Stomach (tissue), 9 donors: Measurements from ENCODE around the gene CRADD. TPM values are rescaled to one million over a fixed set of nuclear protein-coding genes. Genes with fewer than 3 reads are reported as not detected.

ENCODE experiments used
- DNase-seq, 2 donors: peaks; one replicate each; pipeline versions ENCODE4 v3.0.0 to v3.0.0-alpha.2; 2013 to 2019
- H3K27ac ChIP-seq, 5 donors: fragments of 200-600 bp in 4 of 5; sonication (generic) in 4 of 5; one replicate each; pipeline ENCODE4 v1.5.1; 2013 to 2019; ENCODE audit warnings: mild to moderate bottlenecking in 1 of 5, moderate library complexity in 1 of 5
- H3K27me3 ChIP-seq, 3 donors: fragments of 200-600 bp; sonication (generic); one replicate each; pipeline ENCODE4 v1.5.1; 2017 to 2019; ENCODE audit warnings: mixed run types in 1 of 3
- H3K36me3 ChIP-seq, 4 donors: fragments of 200-600 bp; sonication (generic); 1 replicate in 3 of 4; 2 replicates in 1 of 4; pipeline ENCODE4 v1.5.1; 2016 to 2019
- H3K4me1 ChIP-seq, 4 donors: fragments of 200-600 bp; sonication (generic); one replicate each; pipeline ENCODE4 v1.5.1; 2016 to 2019
- H3K4me3 ChIP-seq, 4 donors: fragments of 200-600 bp; sonication (generic) in 3 of 4; one replicate each; pipeline ENCODE4 v1.5.1; 2016 to 2019; ENCODE audit warnings: mild to moderate bottlenecking in 1 of 4
- H3K9me3 ChIP-seq, 4 donors: fragments of 200-600 bp; sonication (generic); one replicate each; pipeline ENCODE4 v1.5.1; 2016 to 2019
- EP300 ChIP-seq: sonication (generic); formaldehyde crosslinking; IDR thresholded peaks from one replicate; pipeline ENCODE4 v1.6.1; 2017; ENCODE audit warnings: antibody characterized with exemption
- POLR2A ChIP-seq, 4 donors: fragments of 450-650 bp; IDR thresholded peaks; one replicate each; pipeline ENCODE4 v1.6.1; 2016; ENCODE audit warnings: antibody characterized with exemption in 4 of 4, control low read depth in 2 of 4, mild to moderate bottlenecking in 1 of 4, moderate library complexity in 1 of 4
- POLR2AphosphoS5 ChIP-seq, 3 donors: sonication (generic); formaldehyde crosslinking; IDR thresholded peaks; one replicate each; pipeline ENCODE4 v1.6.1; 2016; ENCODE audit warnings: antibody characterized with exemption in 3 of 3
- WGBS, 5 donors: extraction: QIAGEN DNeasy Blood & Tissue Kit in 3 of 5; methylation state at CpG; one replicate each; pipeline versions ENCODE4 v1.1.5 to v1.1.7; 2013 to 2018; 5-methylcytosine and 5-hydroxymethylcytosine counted together
- intact Hi-C: fragments of 100-400 bp; cut with DNase I; formaldehyde crosslinking; loops from one replicate; pipeline ENCODE4 v1.15.1; 2023; ENCODE audit warnings: low total_unique reads
- polyA plus RNA-seq, 3 donors: library from polyadenylated mRNA; stranded (reverse); fragments of 200-250 nt; gene quantifications; one replicate each; pipeline ENCODE4 v1.2.3, GENCODE V29; 2013
- total RNA-seq, 5 donors: library from RNA; depleted of rRNA; stranded (reverse); fragments of >200 nt; gene quantifications; one replicate each; pipeline versions ENCODE4 v1.1.0 to v1.2.3, GENCODE V29; 2014 to 2016
- TF ChIP-seq, protein P1 (sequence below), 7 experiments: fragments of 450-650 bp in 4 of 7; fragments of 200-600 bp in 3 of 7; sonication (generic) in 3 of 7; IDR thresholded peaks; one replicate each; pipeline ENCODE4 v1.5.1; 2016 to 2019; ENCODE audit warnings: antibody characterized with exemption in 7 of 7, control low read depth in 2 of 7, mild to moderate bottlenecking in 1 of 7
- donor health status: healthy with polysubstance abuse.
- donor health status: Bipolar disorder and iron deficiency.
- donor health status: healthy.

The CRADD gene
- total and polyA plus RNA-seq, 8 donors, result 2.3 to 30.9 (median 17.1) TPM

DNA sequence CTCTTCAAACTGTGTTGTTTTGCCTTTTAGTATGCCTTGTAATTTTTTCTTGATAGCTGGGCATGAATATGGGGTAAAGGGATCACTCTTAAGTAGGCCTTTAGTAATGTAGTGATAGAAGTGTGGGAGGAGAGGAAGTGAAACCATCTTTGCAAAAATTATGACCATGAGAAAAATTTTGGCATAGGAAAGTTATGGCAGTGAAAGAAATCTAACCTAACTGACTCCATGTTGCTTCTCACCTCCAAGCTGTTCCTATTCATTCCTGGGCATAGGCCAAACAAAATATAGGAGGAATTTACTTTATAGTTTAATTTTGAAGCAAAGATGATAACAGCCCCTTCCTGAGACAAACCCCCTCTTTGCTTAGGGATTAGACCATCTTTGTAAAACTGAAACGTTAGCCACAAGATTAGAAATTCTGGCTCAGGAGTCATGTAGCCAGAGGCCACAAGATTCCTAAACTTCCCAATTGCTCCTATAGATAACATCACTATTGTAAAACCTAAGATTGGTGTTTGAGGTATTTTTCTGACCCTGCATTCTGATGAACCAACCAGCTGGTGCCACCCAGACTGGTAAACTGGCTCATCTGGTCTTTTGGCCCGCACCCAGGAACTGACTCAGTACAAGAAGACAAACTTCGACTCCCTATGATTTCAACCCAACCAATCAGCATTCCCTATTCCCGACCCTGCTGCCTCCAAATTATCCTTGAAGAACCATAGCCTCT lies 45.8 kb downstream of the CRADD start:
- TF ChIP-seq, protein P1, sequence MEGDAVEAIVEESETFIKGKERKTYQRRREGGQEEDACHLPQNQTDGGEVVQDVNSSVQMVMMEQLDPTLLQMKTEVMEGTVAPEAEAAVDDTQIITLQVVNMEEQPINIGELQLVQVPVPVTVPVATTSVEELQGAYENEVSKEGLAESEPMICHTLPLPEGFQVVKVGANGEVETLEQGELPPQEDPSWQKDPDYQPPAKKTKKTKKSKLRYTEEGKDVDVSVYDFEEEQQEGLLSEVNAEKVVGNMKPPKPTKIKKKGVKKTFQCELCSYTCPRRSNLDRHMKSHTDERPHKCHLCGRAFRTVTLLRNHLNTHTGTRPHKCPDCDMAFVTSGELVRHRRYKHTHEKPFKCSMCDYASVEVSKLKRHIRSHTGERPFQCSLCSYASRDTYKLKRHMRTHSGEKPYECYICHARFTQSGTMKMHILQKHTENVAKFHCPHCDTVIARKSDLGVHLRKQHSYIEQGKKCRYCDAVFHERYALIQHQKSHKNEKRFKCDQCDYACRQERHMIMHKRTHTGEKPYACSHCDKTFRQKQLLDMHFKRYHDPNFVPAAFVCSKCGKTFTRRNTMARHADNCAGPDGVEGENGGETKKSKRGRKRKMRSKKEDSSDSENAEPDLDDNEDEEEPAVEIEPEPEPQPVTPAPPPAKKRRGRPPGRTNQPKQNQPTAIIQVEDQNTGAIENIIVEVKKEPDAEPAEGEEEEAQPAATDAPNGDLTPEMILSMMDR (IDR thresholded peaks at IDR 0.05), result no peak
- TF ChIP-seq EP300 (no peak), POLR2AphosphoS5 (IDR thresholded peaks at IDR 0.05) (no peak), POLR2A (IDR thresholded peaks at IDR 0.05) (no peak)
- WGBS, 5 donors, result 71 to 78% (median 77%) methylated on average over 4 of the region's 4 CpGs
- no peaks in the 10 kb centered on the region for H3K36me3 ChIP-seq

DNA sequence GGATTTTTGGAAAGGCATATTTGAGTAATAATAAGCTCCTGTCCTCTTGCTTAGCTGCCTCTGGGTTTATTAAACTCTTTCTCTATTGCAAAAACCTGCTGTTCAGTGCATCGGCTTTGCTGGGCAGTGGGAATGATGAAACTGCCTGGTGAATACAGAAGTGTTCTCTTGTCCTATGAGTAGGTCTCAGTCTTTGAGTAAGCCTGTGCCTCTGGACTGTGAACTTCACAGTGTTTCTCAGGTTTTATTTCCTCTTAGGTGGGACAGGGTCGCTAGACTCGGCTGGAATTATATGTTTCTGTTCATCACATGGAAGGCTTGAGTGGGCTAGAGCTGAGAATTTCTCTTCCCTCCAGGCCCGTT lies 46.4 kb downstream of the CRADD start:
- Histone ChIP-seq H3K36me3 (no peaks in the 10 kb centered on the region), H3K4me1 (peaks cover 7 to 24% (median 10%) of the 10 kb centered on the region in 4 donors), H3K9me3 (peaks cover 0 to 8% (median 0%) of the 10 kb centered on the region in 4 donors), H3K27me3 (no peaks in the 10 kb centered on the region), H3K27ac (no peak overlapping the region), H3K4me3 (no peak overlapping the region)
- intact Hi-C loops, result no loop called here
- TF ChIP-seq, protein P1 (IDR thresholded peaks at IDR 0.05), result no peak
- TF ChIP-seq POLR2A (IDR thresholded peaks at IDR 0.05) (no peak), POLR2AphosphoS5 (IDR thresholded peaks at IDR 0.05) (no peak), EP300 (no peak)
- 96 to 98% (median 96%) methylated on average over 4 of the region's 4 CpGs for WGBS, 5 donors
- DNase-seq, result no peak

More for the DNA sequence above, 45.8 kb downstream of the CRADD start:
- Histone ChIP-seq H3K4me1 (peaks cover 7 to 19% (median 9%) of the 10 kb centered on the region in 4 donors), H3K27me3 (no peaks in the 10 kb centered on the region), H3K9me3 (peaks cover 0 to 8% (median 0%) of the 10 kb centered on the region in 4 donors), H3K27ac (no peak overlapping the region), H3K4me3 (no peak overlapping the region)
- intact Hi-C loops, result no loop called here
- DNase-seq, result peak in 1 of 2 donors; percentile 37

DNA sequence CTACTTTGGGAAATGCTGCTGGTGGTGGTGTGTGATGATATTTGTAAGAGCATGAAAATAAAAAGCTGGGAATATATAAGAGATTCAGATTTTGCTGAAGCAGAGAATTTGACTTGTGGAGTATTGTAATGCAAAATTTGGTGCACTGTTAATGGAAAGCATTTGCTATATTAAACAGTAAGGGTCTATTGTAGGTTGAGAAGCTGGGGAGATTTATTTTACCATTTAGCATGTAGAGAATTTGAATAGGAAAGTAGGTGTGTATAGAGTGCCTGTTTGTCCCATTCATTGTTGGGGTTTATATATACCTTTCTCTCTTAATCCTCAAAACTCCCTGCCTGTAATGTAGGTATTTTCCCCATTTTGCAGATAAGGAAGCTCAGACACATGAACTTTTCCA lies 48.4 kb downstream of the CRADD start:
- DNase-seq, result no peak
- TF ChIP-seq POLR2AphosphoS5 (IDR thresholded peaks at IDR 0.05), result no peak
- no peak for TF ChIP-seq EP300
- TF ChIP-seq, protein P1 (IDR thresholded peaks at IDR 0.05), result no peak
- TF ChIP-seq POLR2A (IDR thresholded peaks at IDR 0.05), result no peak
- no peaks in the 10 kb centered on the region for H3K36me3 ChIP-seq
- intact Hi-C loops, result no loop called here
- no peak overlapping the region for H3K4me3 ChIP-seq
- no peaks in the 10 kb centered on the region for H3K27me3 ChIP-seq
- peaks cover 7 to 41% (median 16%) of the 10 kb centered on the region in 4 donors for H3K4me1 ChIP-seq
- peaks cover 0 to 8% (median 0%) of the 10 kb centered on the region in 4 donors for H3K9me3 ChIP-seq
- no peak overlapping the region for H3K27ac ChIP-seq

DNA sequence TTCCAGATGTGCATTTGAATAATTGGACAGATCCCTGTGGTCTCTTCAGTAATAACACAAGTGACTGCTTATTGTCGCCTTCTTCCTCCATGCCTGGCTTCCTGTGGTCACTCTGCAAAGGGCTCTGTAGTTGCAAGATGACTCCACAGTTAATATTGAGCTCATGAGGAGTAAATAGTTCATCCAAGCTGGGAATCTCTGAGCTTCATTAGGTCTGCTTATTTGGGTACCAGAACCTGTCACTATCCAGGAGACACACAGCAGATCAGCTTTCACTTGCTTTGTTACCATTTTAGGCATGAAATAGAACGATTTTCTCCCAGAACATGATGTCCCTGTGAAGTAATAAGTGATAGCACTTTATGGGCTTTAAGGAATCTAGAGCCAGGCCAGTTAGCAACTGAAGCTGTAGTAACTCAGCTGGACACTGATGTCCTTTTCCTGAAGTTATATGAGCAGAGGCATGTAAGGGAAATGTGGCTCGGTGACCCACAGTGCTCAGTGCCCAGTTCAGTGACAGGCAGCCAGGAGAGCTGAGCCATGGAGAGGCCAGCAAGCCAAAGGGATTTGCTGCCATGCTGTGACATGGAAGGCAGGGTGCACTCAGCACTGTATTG lies 50.1 kb downstream of the CRADD start:
- H3K9me3 ChIP-seq, result peaks cover 0 to 7% (median 0%) of the 10 kb centered on the region in 4 donors
- peaks cover 7 to 45% (median 21%) of the 10 kb centered on the region in 4 donors for H3K4me1 ChIP-seq
- H3K4me3 ChIP-seq, result no peak overlapping the region
- 46 to 63% (median 53%) methylated on average over 3 of the region's 3 CpGs for WGBS, 5 donors
- H3K36me3 ChIP-seq, result no peaks in the 10 kb centered on the region
- peak in 1 of 2 donors; percentile 33 for DNase-seq
- peak; percentile 83 for TF ChIP-seq EP300
- TF ChIP-seq POLR2AphosphoS5 (IDR thresholded peaks at IDR 0.05), result peak; percentile 66 to 84 (median 68)
- TF ChIP-seq, protein P1 (IDR thresholded peaks at IDR 0.05), result no peak
- no peak for TF ChIP-seq POLR2A (IDR thresholded peaks at IDR 0.05)
- H3K27ac ChIP-seq, result peak overlapping the region; percentile 39 to 84 (median 50)
- intact Hi-C loops, result no loop called here
- H3K27me3 ChIP-seq, result no peaks in the 10 kb centered on the region
